ENCODE results near the gene MMP20.

The MMP20 gene

GRCh38 chr11:102577723-102578122 is 47.4 kb downstream of the MMP20 start:
- H4K91ac ChIP-seq (ENCODE audit: low read depth, low read length, poor library complexity): no peak overlapping the region

GRCh38 chr11:102577182-102577581 is 48.0 kb downstream of the MMP20 start:
- no peak overlapping the region for H2BK120ac ChIP-seq (ENCODE audit: low read depth, low read length)
- no peak overlapping the region for H3K27ac ChIP-seq (replicated peaks; ENCODE audit: low read length)
- no peaks in the 10 kb centered on the region for H3K9me3 ChIP-seq (replicated peaks in 1 of 2; ENCODE audit: control insufficient read depth in 2 of 2, insufficient read depth in 1 of 2, low read depth in 1 of 2, low read length in 2 of 2)
- H3K4ac ChIP-seq (ENCODE audit: low read length): no peak overlapping the region
- no peak overlapping the region for H2AK5ac ChIP-seq (ENCODE audit: low read depth, low read length)
- no peak overlapping the region for H4K8ac ChIP-seq (ENCODE audit: low read depth, low read length)
- no peaks in the 10 kb centered on the region for H3K79me1 ChIP-seq (ENCODE audit: low read depth, low read length)
- no peak overlapping the region for H2BK12ac ChIP-seq (ENCODE audit: low read length)
- no peak overlapping the region for H2AFZ ChIP-seq (ENCODE audit: low read length)
- H3K18ac ChIP-seq (ENCODE audit: low read length): no peak overlapping the region
- H3K36me3 ChIP-seq (replicated peaks in 1 of 2; ENCODE audit: control insufficient read depth in 2 of 2, insufficient read depth in 2 of 2, low read length in 2 of 2): no peaks in the 10 kb centered on the region
- H3K4me1 ChIP-seq (ENCODE audit: control insufficient read depth in 2 of 2, insufficient read depth in 1 of 2, low read depth in 1 of 2, low read length in 2 of 2): no peaks in the 10 kb centered on the region
- no peak overlapping the region for H2BK5ac ChIP-seq (ENCODE audit: low read length)
- no peak overlapping the region for H4K91ac ChIP-seq (ENCODE audit: low read depth, low read length, poor library complexity)
- H3K4me3 ChIP-seq (ENCODE audit: low read length in 2 of 2): no peak overlapping the region
- H3K4me2 ChIP-seq (ENCODE audit: insufficient read depth, low read length, poor library complexity, severe bottlenecking): no peak overlapping the region
- no peak overlapping the region for H3K14ac ChIP-seq (ENCODE audit: low read length)
- no peak overlapping the region for H2BK15ac ChIP-seq (ENCODE audit: low read length)
- H3K23ac ChIP-seq (ENCODE audit: low read depth, low read length, poor library complexity): no peak overlapping the region
- no peak for DNase-seq (ENCODE audit: low spot score)
- no peaks in the 10 kb centered on the region for H3K27me3 ChIP-seq (ENCODE audit: control insufficient read depth in 3 of 3, insufficient read depth in 3 of 3, low read depth in 1 of 3, low read length in 3 of 3)
- no peak overlapping the region for H3K9ac ChIP-seq (ENCODE audit: low read depth, low read length, poor library complexity)

More at GRCh38 chr11:102577723-102578122, 47.4 kb downstream of the MMP20 start:
- no peak overlapping the region for H2BK120ac ChIP-seq (ENCODE audit: low read depth, low read length)
- no peak overlapping the region for H2AFZ ChIP-seq (ENCODE audit: low read length)
- no peak overlapping the region for H2AK5ac ChIP-seq (ENCODE audit: low read depth, low read length)
- no peak overlapping the region for H3K4me2 ChIP-seq (ENCODE audit: insufficient read depth, low read length, poor library complexity, severe bottlenecking)
- H3K18ac ChIP-seq (ENCODE audit: low read length): no peak overlapping the region
- no peak overlapping the region for H2BK5ac ChIP-seq (ENCODE audit: low read length)
- H3K9ac ChIP-seq (ENCODE audit: low read depth, low read length, poor library complexity): no peak overlapping the region
- H4K8ac ChIP-seq (ENCODE audit: low read depth, low read length): no peak overlapping the region
- no peak overlapping the region for H2BK15ac ChIP-seq (ENCODE audit: low read length)
- no peak overlapping the region for H3K14ac ChIP-seq (ENCODE audit: low read length)
- H3K36me3 ChIP-seq (replicated peaks in 1 of 2; ENCODE audit: control insufficient read depth in 2 of 2, insufficient read depth in 2 of 2, low read length in 2 of 2): no peaks in the 10 kb centered on the region
- no peak overlapping the region for H2BK12ac ChIP-seq (ENCODE audit: low read length)
- no peaks in the 10 kb centered on the region for H3K79me1 ChIP-seq (ENCODE audit: low read depth, low read length)
- no CpG with 5 or more reads among the region's 2 CpGs for WGBS, 2 donors (ENCODE audit: extremely low coverage in 2 of 2, insufficient read length in 2 of 2, insufficient replicate concordance in 1 of 2)
- no peaks in the 10 kb centered on the region for H3K9me3 ChIP-seq (replicated peaks in 1 of 2; ENCODE audit: control insufficient read depth in 2 of 2, insufficient read depth in 1 of 2, low read depth in 1 of 2, low read length in 2 of 2)
- no peaks in the 10 kb centered on the region for H3K27me3 ChIP-seq (ENCODE audit: control insufficient read depth in 3 of 3, insufficient read depth in 3 of 3, low read depth in 1 of 3, low read length in 3 of 3)
- no peaks in the 10 kb centered on the region for H3K4me1 ChIP-seq (ENCODE audit: control insufficient read depth in 2 of 2, insufficient read depth in 1 of 2, low read depth in 1 of 2, low read length in 2 of 2)
- no peak overlapping the region for H3K4ac ChIP-seq (ENCODE audit: low read length)
- H3K27ac ChIP-seq (replicated peaks; ENCODE audit: low read length): no peak overlapping the region
- no peak overlapping the region for H3K4me3 ChIP-seq (ENCODE audit: low read length in 2 of 2)
- no peak overlapping the region for H3K23ac ChIP-seq (ENCODE audit: low read depth, low read length, poor library complexity)
- DNase-seq (ENCODE audit: low spot score): no peak

- H3K27ac ChIP-seq (replicated peaks; ENCODE audit: low read length): no peak overlapping the region
- no peak overlapping the region for H3K4ac ChIP-seq (ENCODE audit: low read length)
- no peak overlapping the region for H3K14ac ChIP-seq (ENCODE audit: low read length)
- H3K4me1 ChIP-seq (ENCODE audit: control insufficient read depth in 2 of 2, insufficient read depth in 1 of 2, low read depth in 1 of 2, low read length in 2 of 2): no peaks in the 10 kb centered on the region
- WGBS, 2 donors (ENCODE audit: extremely low coverage in 2 of 2, insufficient read length in 2 of 2, insufficient replicate concordance in 1 of 2): no CpG with 5 or more reads among the region's 3 CpGs
- H3K27me3 ChIP-seq (ENCODE audit: control insufficient read depth in 3 of 3, insufficient read depth in 3 of 3, low read depth in 1 of 3, low read length in 3 of 3): no peaks in the 10 kb centered on the region
- no peak overlapping the region for H3K4me2 ChIP-seq (ENCODE audit: insufficient read depth, low read length, poor library complexity, severe bottlenecking)
- H3K18ac ChIP-seq (ENCODE audit: low read length): no peak overlapping the region
- no peak overlapping the region for H2BK15ac ChIP-seq (ENCODE audit: low read length)
- H2BK120ac ChIP-seq (ENCODE audit: low read depth, low read length): no peak overlapping the region
- H2BK5ac ChIP-seq (ENCODE audit: low read length): no peak overlapping the region
- no peak overlapping the region for H4K91ac ChIP-seq (ENCODE audit: low read depth, low read length, poor library complexity)
- H4K8ac ChIP-seq (ENCODE audit: low read depth, low read length): no peak overlapping the region
- H3K23ac ChIP-seq (ENCODE audit: low read depth, low read length, poor library complexity): no peak overlapping the region
- no peak overlapping the region for H3K9ac ChIP-seq (ENCODE audit: low read depth, low read length, poor library complexity)
- DNase-seq (ENCODE audit: low spot score): no peak
- no peak overlapping the region for H2BK12ac ChIP-seq (ENCODE audit: low read length)
- H2AFZ ChIP-seq (ENCODE audit: low read length): no peak overlapping the region
- H2AK5ac ChIP-seq (ENCODE audit: low read depth, low read length): no peak overlapping the region
- no peaks in the 10 kb centered on the region for H3K79me1 ChIP-seq (ENCODE audit: low read depth, low read length)
- no peak overlapping the region for H3K4me3 ChIP-seq (ENCODE audit: low read length in 2 of 2)
- H3K9me3 ChIP-seq (replicated peaks in 1 of 2; ENCODE audit: control insufficient read depth in 2 of 2, insufficient read depth in 1 of 2, low read depth in 1 of 2, low read length in 2 of 2): no peaks in the 10 kb centered on the region
- no peaks in the 10 kb centered on the region for H3K36me3 ChIP-seq (replicated peaks in 1 of 2; ENCODE audit: control insufficient read depth in 2 of 2, insufficient read depth in 2 of 2, low read length in 2 of 2)
Measured at GRCh38 chr11:102576350-102576749, 48.8 kb downstream of the MMP20 start.

- Histone ChIP-seq H3K4me3 (ENCODE audit: low read length in 2 of 2) (no peak overlapping the region), H3K14ac (ENCODE audit: low read length) (no peak overlapping the region), H2BK12ac (ENCODE audit: low read length) (no peak overlapping the region), H3K27me3 (ENCODE audit: control insufficient read depth in 3 of 3, insufficient read depth in 3 of 3, low read depth in 1 of 3, low read length in 3 of 3) (no peaks in the 10 kb centered on the region), H3K9ac (ENCODE audit: low read depth, low read length, poor library complexity) (no peak overlapping the region), H3K36me3 (replicated peaks in 1 of 2; ENCODE audit: control insufficient read depth in 2 of 2, insufficient read depth in 2 of 2, low read length in 2 of 2) (no peaks in the 10 kb centered on the region), H3K18ac (ENCODE audit: low read length) (no peak overlapping the region), H3K27ac (replicated peaks; ENCODE audit: low read length) (no peak overlapping the region), H3K4me1 (ENCODE audit: control insufficient read depth in 2 of 2, insufficient read depth in 1 of 2, low read depth in 1 of 2, low read length in 2 of 2) (no peaks in the 10 kb centered on the region), H2BK15ac (ENCODE audit: low read length) (no peak overlapping the region), H3K4ac (ENCODE audit: low read length) (no peak overlapping the region), H3K9me3 (replicated peaks in 1 of 2; ENCODE audit: control insufficient read depth in 2 of 2, insufficient read depth in 1 of 2, low read depth in 1 of 2, low read length in 2 of 2) (no peaks in the 10 kb centered on the region), H2BK120ac (ENCODE audit: low read depth, low read length) (no peak overlapping the region), H2AFZ (ENCODE audit: low read length) (no peak overlapping the region), H4K8ac (ENCODE audit: low read depth, low read length) (no peak overlapping the region), H3K79me1 (ENCODE audit: low read depth, low read length) (no peaks in the 10 kb centered on the region), H3K4me2 (ENCODE audit: insufficient read depth, low read length, poor library complexity, severe bottlenecking) (no peak overlapping the region), H2BK5ac (ENCODE audit: low read length) (no peak overlapping the region), H2AK5ac (ENCODE audit: low read depth, low read length) (no peak overlapping the region), H4K91ac (ENCODE audit: low read depth, low read length, poor library complexity) (no peak overlapping the region), H3K23ac (ENCODE audit: low read depth, low read length, poor library complexity) (no peak overlapping the region)
- WGBS, 2 donors (ENCODE audit: extremely low coverage in 2 of 2, insufficient read length in 2 of 2, insufficient replicate concordance in 1 of 2): no CpG with 5 or more reads among the region's 2 CpGs
- no peak for DNase-seq (ENCODE audit: low spot score)
Measured at GRCh38 chr11:102575012-102575411, 50.1 kb downstream of the MMP20 start.
